HG02943 (cell line): ENCODE measurements around the gene POC1A.

Experiments used
- ATAC-seq: cut with Tn5 transposase; IDR thresholded peaks from one replicate; pipeline ENCODE4 v1.9.1; 2021; ENCODE audit warnings: mild to moderate bottlenecking, low read depth, moderate library complexity; ENCODE audit not compliant: unreplicated experiment

POC1A gene

DNA sequence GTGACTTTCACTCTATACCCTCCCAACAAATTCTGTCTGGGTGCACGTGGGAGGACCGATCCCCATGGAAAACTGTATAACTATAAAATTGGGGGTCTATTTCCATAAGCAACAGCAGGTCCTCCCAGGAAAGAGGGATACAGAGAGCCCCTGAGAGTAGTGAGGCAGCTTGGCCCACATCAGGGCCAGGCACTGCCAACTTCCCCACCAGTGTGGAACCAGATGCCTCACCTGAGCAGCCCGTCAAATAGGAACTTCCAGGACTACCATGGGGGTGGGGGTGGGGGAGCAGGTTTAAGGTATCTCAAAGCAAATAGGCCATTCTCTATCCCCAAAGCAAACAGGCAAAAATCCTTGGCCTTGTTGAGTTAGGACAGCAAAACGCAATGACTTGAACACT, 64.5 kb downstream of the POC1A start:
- no peak for ATAC-seq

DNA sequence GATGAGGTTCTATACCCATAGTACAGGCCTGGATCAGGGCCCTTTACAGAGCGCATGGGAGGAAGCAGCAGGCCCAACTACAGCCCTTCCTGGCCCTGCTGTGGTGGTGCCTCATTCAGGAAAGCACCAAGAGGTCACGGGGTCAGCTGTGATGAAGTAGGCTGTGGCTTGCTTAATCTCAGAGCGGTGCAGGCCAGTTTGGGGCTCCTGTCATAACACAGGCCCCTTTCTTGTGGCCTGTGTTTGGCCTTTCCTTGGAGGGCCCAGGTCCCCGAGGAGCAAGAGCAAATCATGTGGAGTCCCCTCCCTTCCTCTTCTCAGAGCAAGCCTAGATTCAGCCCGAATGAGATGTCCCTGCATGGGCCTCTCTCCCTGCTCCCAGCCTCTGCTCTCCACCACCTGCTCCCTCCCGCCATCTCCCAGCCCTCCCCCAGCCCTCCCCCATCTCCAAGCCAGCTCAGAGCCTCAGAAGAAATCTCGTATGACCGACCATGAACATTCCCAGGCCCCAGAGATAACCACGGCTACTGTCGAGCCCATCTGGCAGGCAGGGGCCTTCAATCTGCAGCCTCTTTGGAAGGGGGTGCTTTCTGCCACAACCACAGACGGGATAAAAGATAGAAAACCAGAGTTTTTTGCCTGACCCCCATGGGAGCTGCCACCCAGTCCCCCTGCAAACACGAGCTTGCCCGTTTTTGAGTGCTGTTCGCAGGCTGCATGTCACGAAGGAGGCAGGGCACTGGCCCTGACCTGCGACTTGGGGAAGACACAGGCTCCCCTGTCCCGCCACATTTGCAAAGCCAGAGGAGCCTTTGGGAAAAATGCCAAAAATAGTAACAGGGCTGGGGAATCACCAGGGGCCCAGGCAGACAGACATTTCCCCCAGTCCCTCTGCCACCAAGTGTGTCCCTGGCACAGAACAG, 65.5 kb downstream of the POC1A start:
- no peak for ATAC-seq

DNA sequence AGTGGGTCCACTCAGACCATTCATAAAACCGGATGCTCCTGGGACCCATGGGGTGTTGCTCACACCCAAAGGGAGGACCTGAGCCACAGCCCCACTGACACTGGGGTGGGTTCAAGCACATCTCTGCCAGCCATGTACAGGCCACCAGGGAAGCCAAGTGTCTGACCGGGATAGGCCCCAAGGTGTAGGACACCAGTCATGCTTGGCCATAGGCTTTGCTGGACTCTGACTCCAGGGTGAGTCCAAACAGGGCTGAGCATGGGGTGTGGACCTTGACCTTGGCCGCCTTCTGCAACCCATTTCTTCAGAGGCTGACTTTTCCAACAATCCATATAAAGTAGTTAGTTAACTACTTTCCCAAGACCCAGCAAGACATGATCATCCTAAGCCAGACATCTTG, 66.5 kb downstream of the POC1A start:
- no peak for ATAC-seq

DNA sequence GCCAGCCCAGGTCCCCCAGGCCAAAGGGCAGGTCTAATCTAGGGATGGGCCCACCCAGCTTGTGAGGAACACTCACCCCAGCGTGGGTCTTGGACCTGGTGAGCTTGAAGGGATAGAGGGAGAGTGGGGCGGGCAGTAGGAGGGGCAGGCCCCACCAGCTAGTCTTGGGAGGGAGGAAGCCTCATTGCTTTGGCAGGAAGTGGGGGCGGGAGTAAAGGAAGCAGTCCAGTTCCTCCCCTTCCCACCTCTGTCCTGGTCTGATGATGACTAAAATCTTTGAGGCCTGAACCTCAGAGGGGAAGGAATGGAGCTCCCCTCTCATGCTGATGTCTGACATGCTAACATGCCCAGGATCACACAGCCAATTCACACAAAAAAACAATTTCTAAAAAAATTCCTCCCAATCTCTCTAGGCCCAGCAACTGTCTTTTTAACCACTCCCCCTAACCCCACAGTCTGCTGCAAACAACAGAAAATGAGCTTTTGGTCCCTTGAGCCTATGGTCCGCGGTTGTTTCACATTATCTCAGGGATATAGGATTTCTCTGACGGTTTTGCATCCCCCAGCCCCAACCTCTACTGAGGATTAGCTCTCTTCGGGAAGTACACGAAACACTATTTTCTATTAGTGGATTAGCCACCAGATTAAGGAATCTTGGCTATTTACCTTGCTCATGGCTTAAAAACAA, 67.1 kb downstream of the POC1A start:
- ATAC-seq = no peak

DNA sequence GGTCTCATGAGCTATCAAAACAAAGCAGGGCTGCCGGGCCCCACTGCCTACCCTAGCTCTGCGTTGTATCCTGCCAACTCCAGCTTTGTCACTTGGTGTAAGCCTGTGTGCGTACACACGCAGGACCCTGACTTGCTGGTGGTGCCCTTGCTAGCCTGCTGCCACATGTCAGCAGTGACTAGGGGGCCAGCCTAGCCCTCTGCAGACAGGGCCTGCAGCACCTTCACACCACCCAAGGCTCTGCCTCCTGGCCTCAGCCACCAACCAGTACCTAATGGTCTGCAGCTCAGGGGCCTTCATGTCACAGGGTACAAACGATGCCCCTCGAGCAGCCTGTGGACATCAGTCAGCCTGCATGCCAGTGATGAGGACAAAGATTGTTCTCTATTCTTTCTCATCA, 67.8 kb downstream of the POC1A start:
- no peak for ATAC-seq

DNA sequence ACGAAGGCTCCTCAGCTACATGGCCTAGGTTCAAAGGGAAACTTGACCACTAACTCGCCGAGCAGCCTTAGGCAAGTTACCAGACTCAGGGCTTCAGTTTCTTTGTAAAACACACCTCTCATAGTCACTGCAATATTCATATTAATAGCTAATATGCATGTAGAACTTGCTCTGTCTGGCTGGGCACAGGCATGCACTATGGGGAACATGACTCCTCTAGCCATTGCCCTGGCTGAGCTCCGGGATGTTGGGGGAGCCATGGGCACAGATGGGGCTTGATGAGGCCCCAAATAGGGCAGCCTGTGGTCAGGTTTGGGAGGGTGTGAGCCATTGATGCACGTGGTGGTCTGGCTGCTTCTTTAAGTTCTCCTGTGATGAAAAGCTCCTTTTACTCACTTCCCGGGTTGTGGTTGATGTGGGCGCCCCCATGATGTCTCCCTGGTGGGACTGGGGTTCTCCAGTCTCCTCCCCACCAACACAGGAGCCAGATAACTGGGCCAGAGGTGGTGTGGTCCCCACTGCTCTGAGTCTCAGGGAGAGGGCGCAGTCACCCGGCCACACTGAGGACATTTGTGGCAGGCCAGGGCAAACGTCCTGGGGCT, 68.4 kb downstream of the POC1A start:
- ATAC-seq = no peak

DNA sequence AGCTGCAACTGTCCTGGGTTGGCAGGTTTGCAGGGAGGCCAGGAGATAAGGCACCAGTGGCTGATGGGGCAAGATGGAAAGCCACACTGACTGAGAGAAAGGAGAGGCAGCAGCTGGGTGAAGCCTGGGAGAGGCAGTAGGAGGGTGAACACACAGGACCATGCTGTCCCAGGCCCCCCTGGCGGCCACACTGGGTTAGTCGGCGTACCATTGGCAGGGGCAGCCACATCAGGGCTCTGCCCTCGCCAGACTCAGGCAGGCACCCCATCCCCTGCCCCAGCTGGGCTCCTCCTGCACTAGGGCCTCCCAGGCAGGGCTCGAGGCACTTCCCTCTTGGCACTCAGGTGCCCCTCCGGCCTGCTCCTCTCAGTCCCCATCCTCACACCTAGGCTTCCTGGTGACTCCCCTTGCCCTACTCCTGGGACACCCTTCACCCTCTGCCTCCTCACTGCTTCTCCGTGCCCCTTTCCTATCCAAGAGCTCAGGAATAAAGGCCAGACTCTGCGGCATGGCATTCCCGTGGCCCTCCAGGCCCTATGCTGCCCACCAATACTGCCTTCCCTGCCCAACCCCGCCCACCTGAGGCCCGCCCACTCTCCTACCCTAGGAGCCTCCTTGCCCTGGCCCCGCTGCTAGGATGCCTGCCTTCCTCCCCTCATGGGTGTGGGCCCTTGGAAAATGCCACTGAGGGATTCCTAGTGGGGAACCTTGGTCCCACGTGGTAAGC, 69.1 kb downstream of the POC1A start:
- ATAC-seq = no peak

DNA sequence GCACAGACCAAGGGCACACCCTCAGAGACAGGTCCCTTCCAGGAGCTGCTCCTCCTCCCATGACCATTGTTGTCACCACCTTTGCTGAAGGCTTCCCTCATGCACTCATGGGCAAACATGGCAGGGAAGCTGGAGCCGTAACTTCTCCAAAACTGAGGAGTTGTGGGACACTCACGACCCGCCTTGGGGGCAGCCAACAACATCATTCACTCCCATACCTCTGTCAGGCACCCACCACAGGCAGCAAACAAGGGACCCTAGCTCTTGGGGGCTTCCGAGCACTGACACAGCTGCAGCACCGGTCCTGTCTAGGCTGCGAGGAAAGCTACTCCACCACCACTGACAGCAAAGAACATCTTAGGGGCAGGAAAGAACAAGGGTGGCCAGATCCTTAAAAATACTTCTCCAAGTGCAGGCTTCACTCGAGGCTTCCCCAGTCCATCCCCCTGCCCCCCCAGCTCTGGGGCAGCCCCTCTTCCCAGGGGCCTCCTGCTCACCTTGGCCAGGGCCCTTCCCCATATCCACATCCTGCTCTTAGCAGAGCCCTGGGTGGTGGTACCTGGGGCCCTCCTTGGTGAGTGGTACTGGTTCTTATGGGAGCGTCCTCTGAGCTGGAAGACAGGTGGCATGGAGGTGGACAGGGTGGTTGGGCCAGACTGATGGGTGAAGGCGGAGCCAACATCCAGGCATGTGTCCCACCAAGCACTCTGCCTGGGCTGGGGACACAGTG, 69.8 kb downstream of the POC1A start:
- no peak for ATAC-seq

DNA sequence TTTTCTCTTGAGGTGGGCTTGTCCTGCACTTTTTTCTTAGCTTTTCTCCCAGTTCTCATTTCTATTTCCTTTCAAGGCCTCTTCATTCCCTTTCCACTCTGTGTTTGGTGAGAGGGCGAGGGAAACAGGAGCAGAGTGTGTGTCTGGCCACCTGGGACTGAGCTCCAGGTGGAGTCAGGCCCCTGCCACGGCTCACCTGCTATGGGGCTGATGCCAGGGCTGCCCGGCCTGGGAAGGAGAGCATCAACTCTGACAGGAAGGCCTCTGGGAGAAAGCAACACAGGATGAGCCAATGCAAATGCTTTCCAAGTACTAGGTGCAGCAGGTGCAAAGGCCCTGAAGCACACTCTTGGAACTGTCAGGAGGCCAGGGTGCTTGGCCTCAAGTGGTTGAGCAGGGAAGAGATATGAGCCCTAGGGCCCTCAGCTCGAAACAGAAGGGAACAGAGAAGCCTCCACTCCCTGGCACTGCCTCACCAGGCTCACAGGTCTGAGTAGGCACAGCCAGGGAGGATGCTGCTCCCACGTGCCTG, 70.6 kb downstream of the POC1A start:
- ATAC-seq = no peak

DNA sequence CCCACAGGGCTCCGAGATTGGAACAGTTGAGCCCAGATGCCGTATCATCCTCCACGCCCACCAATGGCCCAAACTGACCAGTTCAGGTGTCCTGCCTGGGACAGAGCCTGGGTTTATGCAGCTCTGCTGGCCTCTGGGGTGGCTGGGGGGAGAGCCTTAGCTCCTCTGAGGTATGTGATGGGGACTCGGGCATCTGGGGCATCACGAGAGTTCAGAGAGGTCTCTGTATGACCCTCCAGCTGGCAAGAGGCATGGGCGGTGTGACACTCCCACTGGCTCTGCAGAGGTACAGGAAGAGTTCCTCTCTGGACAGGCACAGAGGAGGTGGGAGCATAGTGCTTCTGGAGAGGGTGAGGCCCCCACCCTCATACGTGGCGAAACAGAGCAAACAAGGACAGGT, 71.3 kb downstream of the POC1A start:
- ATAC-seq = no peak

DNA sequence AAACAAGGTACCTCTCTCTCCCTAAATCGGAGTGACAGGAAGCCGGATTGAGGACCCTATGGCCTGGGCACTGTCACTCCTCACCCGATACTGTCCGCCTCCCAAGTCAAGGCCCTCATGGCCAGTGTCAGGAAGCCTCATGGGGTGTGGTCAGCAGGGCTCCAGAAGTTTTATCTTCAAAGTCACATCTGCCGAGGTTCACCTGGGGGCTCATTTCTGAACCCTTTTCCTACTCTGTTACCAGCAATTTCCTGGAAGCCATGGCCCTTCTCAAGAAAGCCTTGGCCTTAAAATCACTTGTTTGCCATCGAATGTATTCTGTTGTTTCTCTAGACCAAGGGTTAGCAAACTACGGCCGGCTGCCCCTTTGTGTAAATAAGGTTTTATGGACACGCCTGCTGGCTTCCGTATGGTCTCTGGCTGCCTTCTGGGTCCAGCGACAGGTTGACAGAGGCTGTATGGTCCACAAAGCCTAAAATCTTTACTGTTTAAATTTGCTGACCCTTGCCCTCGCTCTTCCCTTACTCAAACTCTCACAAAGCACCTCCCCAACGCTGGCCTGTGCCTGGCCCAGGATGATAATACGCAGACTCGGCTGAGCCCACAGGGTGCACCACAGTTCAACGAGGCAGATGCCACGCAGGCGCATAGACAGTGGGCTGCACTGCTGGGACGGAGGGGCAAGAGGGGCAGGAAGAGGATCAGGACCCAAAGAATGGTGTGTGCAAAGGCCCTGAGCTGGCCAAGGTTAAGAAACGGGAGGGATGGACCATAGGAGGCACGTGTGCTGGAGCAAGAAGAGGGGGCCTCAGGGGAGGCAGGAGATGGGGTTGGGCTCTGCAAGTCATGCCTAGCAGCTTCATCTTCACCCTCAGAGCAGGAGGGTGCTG, 73.1 kb downstream of the POC1A start:
- no peak for ATAC-seq

DNA sequence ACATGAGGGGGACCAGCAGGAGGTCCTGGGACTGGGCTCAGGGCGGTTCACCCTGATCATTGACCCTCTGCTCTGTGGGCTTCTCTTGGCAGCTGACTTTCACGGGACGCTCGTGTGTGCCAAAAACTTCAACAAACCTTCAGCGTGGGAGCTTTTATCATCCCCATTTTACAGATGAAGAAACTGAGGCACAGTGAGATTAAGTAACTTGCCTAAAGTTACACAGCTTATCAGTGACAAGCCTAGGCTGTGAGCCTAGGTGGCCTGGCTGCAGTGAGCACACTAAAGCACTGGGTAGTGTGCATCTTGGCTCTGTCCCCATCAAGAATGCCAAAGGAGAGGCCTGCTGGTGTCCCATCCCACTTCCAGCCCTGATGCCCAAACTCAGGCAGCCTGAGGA, 74.3 kb downstream of the POC1A start:
- no peak for ATAC-seq

DNA sequence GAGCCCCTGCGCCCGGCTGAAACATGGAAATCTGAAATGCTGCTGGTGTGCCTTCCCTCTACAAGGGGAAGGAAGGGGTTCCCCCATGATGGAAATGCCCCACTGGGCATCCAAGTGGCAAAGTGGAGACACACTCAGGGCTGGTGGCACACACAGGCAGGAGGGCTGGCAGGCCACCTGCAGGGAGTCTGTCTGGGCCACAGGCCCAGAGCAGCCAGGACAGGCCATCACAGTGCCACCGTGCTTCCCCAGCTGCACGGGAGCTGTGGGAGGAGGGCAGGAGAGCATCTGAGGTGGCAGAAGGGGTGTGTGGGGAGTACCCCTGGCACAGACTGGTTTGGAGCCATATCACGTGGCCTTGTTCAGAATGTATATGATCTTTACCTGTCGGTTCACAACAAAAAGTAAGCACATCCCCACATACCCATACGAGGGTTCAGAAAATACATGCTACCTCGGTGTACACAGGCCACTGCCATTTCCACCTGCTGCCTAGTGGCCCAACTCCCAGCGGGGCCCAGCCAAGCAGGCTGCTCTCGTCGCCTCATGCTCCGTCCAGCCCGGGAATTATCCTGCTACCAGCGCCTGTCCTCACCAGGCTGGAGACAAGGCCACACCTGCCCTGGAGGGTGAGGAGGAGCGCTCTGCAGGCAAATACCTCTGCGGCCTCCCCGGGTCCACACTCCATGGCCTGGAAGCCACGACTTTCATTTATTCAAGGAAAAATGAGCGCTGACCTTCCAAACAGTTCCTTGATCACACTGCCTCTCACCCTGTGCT, 75.3 kb downstream of the POC1A start:
- ATAC-seq = no peak

DNA sequence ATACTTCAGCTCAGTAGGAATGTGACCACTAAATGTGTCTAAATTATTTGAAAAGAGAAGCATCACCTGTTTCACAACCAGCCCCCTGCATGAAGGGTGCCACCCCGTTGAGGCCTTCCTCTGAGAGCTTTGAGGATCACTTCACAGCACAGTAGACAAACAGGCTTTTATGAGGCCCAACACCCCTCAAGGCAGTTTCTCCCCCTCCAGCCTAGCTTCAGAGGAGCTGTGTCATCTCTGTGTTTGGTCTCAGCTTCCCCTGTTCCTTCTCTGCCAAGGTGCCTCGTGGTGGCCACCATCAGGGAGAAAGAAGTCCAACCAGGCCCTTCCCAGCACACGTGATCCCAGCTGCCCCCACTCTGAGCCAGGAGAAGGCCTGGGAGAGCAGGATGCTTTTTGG, 76.3 kb downstream of the POC1A start:
- ATAC-seq = no peak

DNA sequence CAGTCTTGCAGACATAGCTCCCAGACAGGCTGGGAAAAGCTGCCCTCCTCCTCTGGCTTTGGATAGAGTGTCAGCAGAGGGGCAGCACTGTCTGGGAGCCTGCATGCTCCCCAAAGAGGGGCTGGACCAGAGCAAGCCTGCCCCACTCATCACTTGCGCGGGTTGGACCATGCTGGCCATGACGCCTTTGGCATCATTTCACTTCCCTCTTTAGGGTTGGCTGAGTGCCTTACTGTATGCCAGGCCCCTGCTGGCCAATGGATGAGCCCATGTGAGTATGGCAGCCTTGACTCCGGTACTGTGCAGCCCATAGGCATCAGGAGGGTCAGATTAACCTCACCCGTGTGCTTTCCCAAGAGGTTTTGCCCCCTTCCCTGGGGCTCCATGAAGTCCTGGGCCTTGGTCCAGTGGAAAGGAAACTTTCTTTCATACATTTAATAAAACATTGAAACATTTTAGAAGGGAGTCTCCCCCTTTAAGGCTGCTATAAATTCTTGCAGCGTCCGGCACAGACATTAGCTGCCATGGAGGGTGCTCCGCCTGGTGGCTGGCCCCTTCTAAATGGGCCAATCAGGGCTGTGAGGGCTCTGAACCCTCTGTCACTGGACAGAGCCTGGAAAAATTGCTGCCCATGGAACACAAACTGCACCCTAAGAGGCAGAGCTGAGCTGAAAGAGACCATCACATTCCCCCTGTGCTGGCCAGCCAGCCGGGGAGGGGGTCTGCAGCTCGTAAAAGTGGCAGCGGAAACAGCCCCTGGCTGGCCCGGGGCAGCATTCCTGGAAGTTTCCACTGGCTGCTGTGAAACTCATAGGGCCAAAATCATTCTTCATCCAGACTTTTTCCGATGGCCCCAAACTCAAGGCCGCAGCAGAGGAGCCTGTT, 77.1 kb downstream of the POC1A start:
- no peak for ATAC-seq

DNA sequence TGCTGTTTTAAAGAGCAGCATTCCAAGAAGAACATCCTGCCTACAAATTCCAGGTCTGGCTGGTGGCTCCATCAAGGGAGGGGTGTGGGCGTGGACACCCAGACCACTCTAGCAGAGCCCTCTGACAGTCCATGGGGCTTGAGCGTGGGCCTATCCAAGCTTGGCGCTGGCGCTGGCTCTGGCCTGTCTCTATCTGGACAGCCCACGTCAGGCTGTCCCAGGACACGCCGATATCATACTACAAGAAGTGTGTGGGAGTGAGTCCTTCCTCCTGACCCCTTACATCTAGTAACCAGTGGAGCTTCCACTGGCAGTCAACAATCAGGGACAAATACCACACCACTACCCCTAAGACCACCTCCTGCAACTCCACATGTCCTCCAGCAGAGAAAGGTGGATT, 80.7 kb downstream of the POC1A start:
- ATAC-seq = no peak

DNA sequence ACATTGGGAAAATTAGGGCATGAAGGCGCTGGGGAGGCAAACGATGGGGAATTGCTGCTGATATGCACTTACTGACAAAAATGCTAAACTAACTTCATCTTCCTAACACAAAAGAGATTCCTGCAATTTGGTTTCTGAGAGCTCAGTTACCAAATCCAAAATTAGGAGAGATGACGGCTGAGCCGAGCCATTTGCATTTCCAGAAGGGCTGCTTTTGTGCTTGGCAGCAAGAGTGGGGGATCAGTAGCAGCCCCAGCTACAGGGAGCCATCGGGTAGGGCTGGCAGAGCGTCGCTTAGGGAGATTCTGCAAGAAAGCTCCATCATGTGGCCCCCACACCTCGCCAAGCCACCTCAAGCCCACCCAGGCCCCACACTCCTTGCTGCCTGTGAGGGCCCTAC, 81.8 kb downstream of the POC1A start:
- no peak for ATAC-seq
